HepG2 (cell line): Measurements from ENCODE around the gene EPN2. TPM values are rescaled to one million over a fixed set of nuclear protein-coding genes. Genes with fewer than 3 reads are reported as not detected.

Experiments
- HMGXB3 ChIP-seq: sonication (generic); formaldehyde crosslinking; IDR thresholded peaks from 2 replicates; pipeline ENCODE4 v1.4.0; 2020; ENCODE audit warnings: missing genetic modification reagents, borderline replicate concordance
- IKZF4 ChIP-seq: sonication (generic); formaldehyde crosslinking; IDR thresholded peaks from 2 replicates; pipeline ENCODE4 v1.5.1; 2020; ENCODE audit warnings: borderline replicate concordance, mild to moderate bottlenecking, low read depth, missing genetic modification reagents; ENCODE audit errors: not compliant biosample characterization
- MIER2 ChIP-seq: IDR thresholded peaks from 2 replicates; pipeline ENCODE4 v1.6.1; 2016; ENCODE audit warnings: missing biosample characterization, missing genetic modification reagents
- NCOR1 ChIP-seq: fragments of 200-600 bp; sonication (generic); IDR thresholded peaks from 2 replicates; pipeline ENCODE4 v1.7.0; 2017; ENCODE audit warnings: antibody characterized with exemption, low read length, borderline replicate concordance
- NKX3-1 ChIP-seq: sonication (generic); formaldehyde crosslinking; IDR thresholded peaks from 2 replicates; pipeline ENCODE4 v1.5.0; 2020; ENCODE audit warnings: missing genetic modification reagents
- NR0B2 ChIP-seq: sonication (generic); formaldehyde crosslinking; IDR thresholded peaks from 2 replicates; pipeline ENCODE4 v1.4.0; 2020; ENCODE audit warnings: mild to moderate bottlenecking, missing genetic modification reagents
- RBM39 ChIP-seq: fragments of 200-400 bp; formaldehyde crosslinking; IDR thresholded peaks from one replicate; pipeline ENCODE4 v1.6.1; 2018; ENCODE audit warnings: antibody characterized with exemption, mild to moderate bottlenecking, low read depth, low read length; ENCODE audit not compliant: poor library complexity, severe bottlenecking
- SIX4 ChIP-seq: sonication (generic); formaldehyde crosslinking; IDR thresholded peaks from 2 replicates; pipeline ENCODE4 v1.4.0; 2020; ENCODE audit warnings: missing genetic modification reagents
- SP2 ChIP-seq: sonication (generic); formaldehyde crosslinking; IDR thresholded peaks from 2 replicates; pipeline ENCODE4 v1.5.1; 2020; ENCODE audit warnings: mild to moderate bottlenecking, missing genetic modification reagents
- SRSF9 ChIP-seq: fragments of 200-400 bp; formaldehyde crosslinking; IDR thresholded peaks from 2 replicates; pipeline ENCODE4 v1.6.1; 2018; ENCODE audit warnings: borderline replicate concordance, mild to moderate bottlenecking, low read depth, low read length; ENCODE audit not compliant: insufficient read depth, poor library complexity, severe bottlenecking
- ZNF263 ChIP-seq: sonication (generic); formaldehyde crosslinking; IDR thresholded peaks from 2 replicates; pipeline ENCODE4 v1.4.0; 2020; ENCODE audit warnings: missing genetic modification reagents
- ZNF317 ChIP-seq: sonication (generic); formaldehyde crosslinking; IDR thresholded peaks from 2 replicates; pipeline ENCODE4 v1.5.0; 2020; ENCODE audit warnings: mild to moderate bottlenecking, missing genetic modification reagents
- ZNF44 ChIP-seq: sonication (generic); formaldehyde crosslinking; IDR thresholded peaks from 2 replicates; pipeline ENCODE4 v1.5.1; 2020; ENCODE audit warnings: mild to moderate bottlenecking, missing genetic modification reagents
- ZNF605 ChIP-seq: sonication (generic); formaldehyde crosslinking; IDR thresholded peaks from 2 replicates; pipeline ENCODE4 v1.8.0; 2022; ENCODE audit warnings: mild to moderate bottlenecking, missing genetic modification reagents
- ZNF768 ChIP-seq: sonication (generic); formaldehyde crosslinking; IDR thresholded peaks from 2 replicates; pipeline ENCODE4 v1.4.0; 2020; ENCODE audit warnings: missing genetic modification reagents
- ZNF781 ChIP-seq: sonication (generic); formaldehyde crosslinking; IDR thresholded peaks from 2 replicates; pipeline ENCODE4 v1.5.1; 2020; ENCODE audit warnings: borderline replicate concordance, mild to moderate bottlenecking, missing genetic modification reagents; ENCODE audit errors: not compliant biosample characterization
- polyA plus RNA-seq, 8 experiments: library from polyadenylated mRNA; depleted of rRNA in 3 of 8; stranded (reverse) in 7 of 8; unstranded in 1 of 8; fragments of >200 nt; fragmentation: Illumina TruSeq in 4 of 8; extraction: Trizol in 4 of 8; gene quantifications; 2 replicates each; pipeline versions ENCODE4 v1.2.1 to v1.2.3, GENCODE V29; 2011 to 2016; ENCODE audit warnings: low read depth in 4 of 8, missing spikeins in 1 of 8, mixed read lengths in 1 of 8; ENCODE audit not compliant: insufficient read depth in 1 of 8
- total RNA-seq, 5 experiments: library from RNA; depleted of rRNA; stranded (reverse); fragments of >200 nt; fragmentation: Illumina TruSeq; extraction: Trizol; gene quantifications; 2 replicates each; pipeline ENCODE4 v1.2.3, GENCODE V29; 2016; ENCODE audit warnings: low read depth in 1 of 5
- TF ChIP-seq, protein P1 (sequence below): sonication (generic); formaldehyde crosslinking; IDR thresholded peaks from 2 replicates; pipeline ENCODE4 v1.4.0; 2020; ENCODE audit warnings: mild to moderate bottlenecking, missing genetic modification reagents
- TF ChIP-seq, protein P2 (sequence below): sonication (generic); formaldehyde crosslinking; IDR thresholded peaks from 2 replicates; pipeline ENCODE4 v1.4.0; 2020; ENCODE audit warnings: missing genetic modification reagents

EPN2 gene
- total and polyA plus RNA-seq, 2 of the 13 experiments (the other 11 are each of a cell fraction or from before 2014, with no cell fraction given), result 7.8 to 19.2 TPM

- no peak; the same call in 1 of the 2 replicates for TF ChIP-seq HMGXB3 (CRISPR knock-in tag)
- no peak for TF ChIP-seq SIX4 (CRISPR knock-in tag)
- no peak for TF ChIP-seq ZNF44 (CRISPR knock-in tag)
- 0 out of 2 replicates have a peak, but pooled peaks have one; percentile 9 for TF ChIP-seq NR0B2 (CRISPR knock-in tag)
- TF ChIP-seq, protein P1, sequence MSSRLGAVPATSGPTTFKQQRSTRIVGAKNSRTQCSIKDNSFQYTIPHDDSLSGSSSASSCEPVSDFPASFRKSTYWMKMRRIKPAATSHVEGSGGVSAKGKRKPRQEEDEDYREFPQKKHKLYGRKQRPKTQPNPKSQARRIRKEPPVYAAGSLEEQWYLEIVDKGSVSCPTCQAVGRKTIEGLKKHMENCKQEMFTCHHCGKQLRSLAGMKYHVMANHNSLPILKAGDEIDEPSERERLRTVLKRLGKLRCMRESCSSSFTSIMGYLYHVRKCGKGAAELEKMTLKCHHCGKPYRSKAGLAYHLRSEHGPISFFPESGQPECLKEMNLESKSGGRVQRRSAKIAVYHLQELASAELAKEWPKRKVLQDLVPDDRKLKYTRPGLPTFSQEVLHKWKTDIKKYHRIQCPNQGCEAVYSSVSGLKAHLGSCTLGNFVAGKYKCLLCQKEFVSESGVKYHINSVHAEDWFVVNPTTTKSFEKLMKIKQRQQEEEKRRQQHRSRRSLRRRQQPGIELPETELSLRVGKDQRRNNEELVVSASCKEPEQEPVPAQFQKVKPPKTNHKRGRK, result no peak
- TF ChIP-seq ZNF768, result 0 out of 2 replicates have a peak, but pooled peaks have one; percentile 20
- TF ChIP-seq MIER2 (CRISPR knock-in tag), result no peak
- TF ChIP-seq ZNF263 (CRISPR knock-in tag), result peak; percentile 2; the same call in 1 of the 2 replicates
- no peak for TF ChIP-seq ZNF605 (CRISPR knock-in tag)
- TF ChIP-seq ZNF317 (CRISPR knock-in tag), result peak; percentile 51; the same call in 1 of the 2 replicates
- TF ChIP-seq RBM39, result peak; percentile 42
- no peak for TF ChIP-seq ZNF781 (CRISPR knock-in tag)
- TF ChIP-seq, protein P2, sequence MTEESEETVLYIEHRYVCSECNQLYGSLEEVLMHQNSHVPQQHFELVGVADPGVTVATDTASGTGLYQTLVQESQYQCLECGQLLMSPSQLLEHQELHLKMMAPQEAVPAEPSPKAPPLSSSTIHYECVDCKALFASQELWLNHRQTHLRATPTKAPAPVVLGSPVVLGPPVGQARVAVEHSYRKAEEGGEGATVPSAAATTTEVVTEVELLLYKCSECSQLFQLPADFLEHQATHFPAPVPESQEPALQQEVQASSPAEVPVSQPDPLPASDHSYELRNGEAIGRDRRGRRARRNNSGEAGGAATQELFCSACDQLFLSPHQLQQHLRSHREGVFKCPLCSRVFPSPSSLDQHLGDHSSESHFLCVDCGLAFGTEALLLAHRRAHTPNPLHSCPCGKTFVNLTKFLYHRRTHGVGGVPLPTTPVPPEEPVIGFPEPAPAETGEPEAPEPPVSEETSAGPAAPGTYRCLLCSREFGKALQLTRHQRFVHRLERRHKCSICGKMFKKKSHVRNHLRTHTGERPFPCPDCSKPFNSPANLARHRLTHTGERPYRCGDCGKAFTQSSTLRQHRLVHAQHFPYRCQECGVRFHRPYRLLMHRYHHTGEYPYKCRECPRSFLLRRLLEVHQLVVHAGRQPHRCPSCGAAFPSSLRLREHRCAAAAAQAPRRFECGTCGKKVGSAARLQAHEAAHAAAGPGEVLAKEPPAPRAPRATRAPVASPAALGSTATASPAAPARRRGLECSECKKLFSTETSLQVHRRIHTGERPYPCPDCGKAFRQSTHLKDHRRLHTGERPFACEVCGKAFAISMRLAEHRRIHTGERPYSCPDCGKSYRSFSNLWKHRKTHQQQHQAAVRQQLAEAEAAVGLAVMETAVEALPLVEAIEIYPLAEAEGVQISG (CRISPR knock-in tag), result no peak
- no peak for TF ChIP-seq SRSF9
- TF ChIP-seq NCOR1, result 0 out of 2 replicates have a peak, but pooled peaks have one; percentile 25
- no peak for TF ChIP-seq NKX3-1
- no peak for TF ChIP-seq IKZF4
- TF ChIP-seq SP2, result peak; percentile 90; the same call in 1 of the 2 replicates
These were observed 141.5 kb downstream of the EPN2 start, which contains the start of gene MAPK7 (continued) for GRCh38 chr17:19378416-19379360.
